HG03025 (cell line): ENCODE data around the gene IP6K1.
"Not testable (repeated sequence)": the region's sequence is repeated elsewhere in the genome, so short reads cannot be mapped to it uniquely, and the experiment has no call there.

Source experiments
- ATAC-seq: cut with Tn5 transposase; IDR thresholded peaks from one replicate; pipeline ENCODE4 v1.9.1; 2021; ENCODE audit warnings: mild to moderate bottlenecking, moderate library complexity; ENCODE audit not compliant: unreplicated experiment, low FRiP score

The IP6K1 gene

DNA sequence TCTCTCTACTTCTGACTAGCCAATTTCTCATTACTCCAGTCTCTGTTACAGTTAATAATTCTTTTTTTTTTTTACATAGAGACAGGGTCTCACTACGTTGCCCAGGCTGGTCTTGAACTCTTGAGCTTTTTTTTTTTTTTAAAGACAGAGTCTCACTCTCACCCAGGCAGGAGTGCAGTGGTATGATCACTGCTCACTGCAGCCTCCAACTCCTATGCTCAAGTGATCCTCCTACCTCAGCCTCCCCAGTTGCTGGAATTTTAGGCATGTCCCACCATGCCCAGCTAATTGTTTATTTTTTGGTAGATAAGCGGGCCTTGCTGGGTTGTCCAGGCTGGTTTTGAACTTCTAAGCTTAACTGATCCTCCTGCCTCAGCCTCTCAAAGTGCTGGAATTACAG, 13.6 kb downstream of the IP6K1 start:
- no peak for ATAC-seq

- ATAC-seq = no peak
Measured at GRCh38 chr3:49771340-49771938, 14.9 kb downstream of the IP6K1 start.

DNA sequence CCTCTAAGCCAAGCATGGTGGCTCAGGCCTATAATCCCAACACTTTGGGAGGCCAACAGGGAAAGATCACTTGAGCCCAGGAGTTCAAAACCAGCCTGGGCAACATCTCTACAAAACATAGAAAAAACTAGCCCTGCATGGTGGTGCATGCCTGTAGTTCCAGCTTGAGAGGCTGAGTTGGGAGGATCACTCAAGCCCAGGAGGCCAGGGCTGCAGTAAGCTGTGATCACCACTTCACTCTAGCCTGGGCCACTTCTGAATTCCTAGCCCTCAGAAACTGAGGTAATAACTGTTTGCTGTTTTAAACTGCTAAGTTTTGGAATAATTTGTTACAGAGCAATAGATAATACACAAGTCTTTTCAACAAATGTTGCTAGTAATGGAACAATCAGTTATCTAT, 16.4 kb downstream of the IP6K1 start:
- no peak for ATAC-seq

GRCh38 chr3:49769286-49769915, 16.9 kb downstream of the IP6K1 start:
- ATAC-seq = no peak

DNA sequence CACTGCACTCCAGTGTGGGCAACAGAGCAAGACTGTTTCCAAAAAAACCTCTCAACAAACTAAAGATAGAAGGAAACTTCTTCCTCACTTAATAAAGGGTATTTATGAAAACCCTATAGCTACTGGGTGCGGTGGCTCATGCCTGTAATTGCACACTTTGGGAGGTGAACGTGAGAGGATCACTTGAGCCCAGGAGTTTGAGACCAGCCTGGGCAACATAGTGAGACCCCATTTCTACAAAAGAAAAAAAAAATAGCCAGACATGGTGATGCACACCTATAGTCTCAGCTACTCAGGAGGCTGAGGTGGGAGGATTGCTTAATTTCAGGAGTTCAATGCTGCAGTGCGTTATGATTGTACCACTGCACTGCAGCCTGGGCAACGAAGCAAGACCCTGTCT, 22.4 kb downstream of the IP6K1 start:
- ATAC-seq = no peak

GRCh38 chr3:49761661-49762060, 24.7 kb downstream of the IP6K1 start:
- no peak for ATAC-seq

DNA sequence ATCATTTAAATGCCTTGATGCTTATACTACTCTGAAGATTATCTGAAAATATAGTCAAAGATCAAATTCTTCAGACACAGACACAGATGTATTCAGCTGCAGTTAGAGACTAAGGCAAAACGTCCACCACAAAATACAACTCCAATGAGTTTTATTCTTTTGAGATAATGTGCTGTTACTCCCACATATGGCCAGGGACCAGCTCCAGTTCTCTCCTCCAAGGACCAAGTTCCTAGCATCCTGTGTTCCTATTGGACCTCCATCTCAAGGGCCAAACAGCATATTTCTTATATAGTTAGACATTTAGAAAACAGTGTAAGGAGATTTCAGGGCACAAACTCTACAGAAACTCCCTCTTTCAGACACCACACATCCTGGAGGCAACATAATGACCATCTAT, 27.1 kb downstream of the IP6K1 start:
- ATAC-seq = no peak

DNA sequence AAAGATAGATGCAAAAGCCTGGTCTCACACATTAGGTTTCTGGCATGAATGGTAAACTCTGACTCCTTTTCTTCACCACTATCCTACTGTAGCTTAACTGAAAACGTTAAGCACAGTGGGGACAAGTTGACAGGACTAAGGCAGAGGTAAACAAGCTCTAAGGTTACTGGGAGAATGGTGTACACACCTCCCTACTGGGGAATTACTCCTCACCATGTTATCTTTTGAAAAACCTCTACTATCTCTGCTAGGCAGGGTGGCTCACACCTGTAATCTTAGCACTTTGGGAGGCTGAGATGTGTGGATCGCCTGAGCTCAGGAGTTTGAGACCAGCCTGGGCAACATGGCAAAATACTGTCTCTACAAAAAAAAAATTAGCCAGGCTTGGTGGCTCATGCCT, 29.1 kb downstream of the IP6K1 start:
- ATAC-seq = no peak

DNA sequence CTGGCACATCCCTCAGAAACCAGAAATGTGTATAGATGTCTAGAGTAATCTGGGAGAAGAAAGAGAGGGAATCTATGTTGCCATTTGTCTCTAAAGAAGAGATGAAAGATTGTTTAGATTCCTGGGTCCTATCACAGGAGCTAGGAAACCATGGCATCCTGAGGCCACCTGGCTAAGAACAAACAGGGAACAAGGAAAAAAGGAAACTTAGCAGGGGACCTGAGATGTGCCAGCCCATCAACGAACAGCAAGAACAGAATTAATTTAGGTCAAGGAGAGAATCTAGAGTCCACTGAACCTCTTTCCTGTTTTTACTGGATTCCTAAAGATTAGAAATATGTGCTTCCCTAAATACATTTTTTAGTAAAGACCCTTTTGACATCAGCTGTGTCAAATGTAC, 30.3 kb downstream of the IP6K1 start:
- ATAC-seq = no peak

DNA sequence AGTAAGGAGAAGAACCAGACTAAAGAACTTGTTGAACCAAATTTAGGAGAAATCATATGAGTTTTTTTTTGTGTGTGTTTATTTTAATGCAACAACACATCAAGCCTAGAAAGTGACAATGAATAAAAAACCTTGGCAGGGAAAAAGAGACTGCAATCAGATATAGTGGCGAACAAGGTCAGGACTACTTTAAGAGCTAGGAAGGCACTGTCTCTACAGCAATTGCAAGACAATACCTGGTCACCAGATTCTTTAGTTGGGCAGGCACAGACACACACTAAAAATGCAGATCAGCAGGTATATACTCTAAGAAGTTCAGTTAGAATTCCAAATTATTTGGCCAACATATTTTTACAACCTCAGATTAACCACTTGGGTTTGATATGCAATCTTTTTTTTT, 31.8 kb downstream of the IP6K1 start:
- ATAC-seq = no peak

GRCh38 chr3:49751501-49751900, 34.8 kb downstream of the IP6K1 start:
- no peak for ATAC-seq

GRCh38 chr3:49750056-49750455, 36.3 kb downstream of the IP6K1 start:
- ATAC-seq = no peak

DNA sequence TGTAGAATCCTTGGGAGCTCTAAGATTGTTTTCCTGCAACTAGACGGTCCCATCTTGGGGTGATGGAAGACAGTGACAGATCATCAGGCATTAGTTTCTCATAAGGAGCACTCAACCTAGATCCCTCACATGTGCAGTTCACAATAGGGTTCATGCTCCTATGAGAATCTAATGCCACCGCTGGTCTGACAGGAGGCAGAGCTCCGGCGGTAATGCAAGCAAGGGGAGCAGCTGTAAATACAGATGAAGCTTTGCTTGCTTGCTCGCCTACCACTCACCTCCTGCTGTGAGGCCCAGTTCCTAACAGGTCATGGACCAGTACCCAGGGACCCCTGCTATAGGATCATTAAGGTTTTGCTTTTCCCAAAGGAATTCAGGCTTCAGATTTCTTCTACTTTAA, 37.5 kb downstream of the IP6K1 start:
- not testable (repeated sequence) for ATAC-seq

DNA sequence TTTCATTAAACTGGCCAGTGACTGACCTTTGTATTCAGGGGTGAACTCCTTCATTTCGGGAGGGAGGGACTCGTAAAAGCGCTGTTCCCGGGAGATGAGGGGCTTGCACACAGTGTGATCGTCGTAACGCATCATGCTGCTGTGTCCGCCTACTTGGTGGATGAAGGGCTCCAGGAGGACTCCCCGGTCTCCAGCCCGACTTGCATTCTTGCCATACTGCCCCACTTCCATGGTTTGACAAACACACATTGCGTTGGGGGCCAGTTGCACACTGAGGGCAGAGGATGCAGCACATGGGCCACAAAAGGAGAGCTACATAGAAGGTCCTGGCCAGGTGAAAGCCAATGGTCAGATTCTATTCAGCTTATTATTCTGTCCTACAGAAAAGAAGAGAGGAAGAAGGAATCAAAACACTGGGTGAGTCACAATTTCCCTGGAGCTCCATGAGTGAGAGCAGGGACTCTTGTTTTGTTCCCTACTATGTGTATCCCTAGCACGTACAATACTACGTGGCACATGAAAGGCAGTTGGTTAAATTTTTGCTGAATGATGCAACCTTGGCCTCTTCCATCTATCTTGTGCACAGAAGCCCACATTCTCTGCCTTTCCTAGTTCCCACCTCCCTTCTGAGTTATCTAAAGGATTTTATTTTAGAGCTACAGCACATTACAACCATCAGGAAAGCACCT, 38.4 kb downstream of the IP6K1 start:
- ATAC-seq = no peak

- ATAC-seq = no peak
Measured at GRCh38 chr3:49745986-49746385, 40.4 kb downstream of the IP6K1 start.

DNA sequence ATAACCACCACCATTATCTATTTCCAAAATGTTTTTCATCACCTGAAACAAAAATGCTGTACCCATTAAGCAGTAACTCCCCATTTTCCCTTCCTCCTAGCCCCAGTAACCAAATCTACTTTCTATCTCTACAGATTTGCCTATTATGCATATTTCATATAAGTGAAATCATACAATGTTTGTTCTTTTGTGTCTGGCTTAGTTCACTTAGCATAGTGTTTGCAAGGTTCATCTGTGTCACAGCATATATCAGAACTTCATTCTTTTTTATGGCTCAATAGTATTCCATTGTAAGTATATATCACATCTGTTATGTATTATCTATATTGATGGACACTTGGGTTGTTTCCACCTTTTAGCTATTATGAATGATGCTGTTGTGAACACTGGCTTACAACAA, 45.9 kb downstream of the IP6K1 start:
- ATAC-seq = no peak

- ATAC-seq = no peak
Measured at GRCh38 chr3:49738067-49738713, 48.2 kb downstream of the IP6K1 start.

GRCh38 chr3:49734752-49735151, 51.6 kb downstream of the IP6K1 start:
- no peak for ATAC-seq

DNA sequence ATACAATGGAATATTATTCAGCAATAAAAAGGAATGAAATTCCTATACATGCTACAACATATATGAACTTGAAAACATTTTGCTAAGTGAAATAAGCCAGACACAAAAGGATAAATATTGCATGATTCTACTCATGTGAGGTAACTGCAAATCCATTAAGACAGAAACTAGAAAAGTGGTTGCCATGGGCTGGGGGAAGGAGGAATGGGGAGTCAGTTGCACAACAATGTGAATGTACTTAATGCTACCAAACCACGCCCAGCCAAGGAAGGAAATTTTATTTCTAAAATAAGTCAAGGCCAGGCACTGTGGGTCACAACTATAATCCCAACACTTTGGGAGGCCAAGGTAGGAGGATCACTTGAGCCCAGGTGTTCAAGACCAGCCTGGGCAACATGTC, 52.8 kb downstream of the IP6K1 start:
- no peak for ATAC-seq

DNA sequence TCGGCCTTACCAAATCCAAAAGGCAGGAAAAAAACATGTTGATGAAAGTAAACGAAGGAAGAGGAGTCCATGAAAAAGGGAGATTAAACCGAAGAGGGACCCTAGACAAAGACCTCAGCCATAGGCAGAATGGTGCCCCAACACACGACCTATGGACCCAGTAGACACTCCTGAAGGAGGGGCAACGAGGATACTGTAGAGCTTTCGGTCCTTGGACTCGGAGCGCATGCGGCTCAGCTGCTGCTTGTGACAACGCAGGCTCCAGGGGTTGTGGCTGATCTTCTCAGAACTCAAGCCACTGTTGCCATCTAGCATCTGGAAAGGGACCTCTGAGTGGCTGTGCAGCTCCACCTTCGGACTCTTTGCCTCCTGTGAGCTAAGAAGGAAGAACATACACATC, 53.7 kb downstream of the IP6K1 start:
- no peak for ATAC-seq

- ATAC-seq = no peak
Measured at GRCh38 chr3:49729966-49730609, 56.3 kb downstream of the IP6K1 start.
